Right cardiac atrium (tissue), 5 donors: Measurements from ENCODE around the gene ERP27. TPM values are rescaled to one million over a fixed set of nuclear protein-coding genes. Genes with fewer than 3 reads are reported as not detected.
A peak's percentile ranks its signal among the peaks of the same experiment; 100 is the strongest.

Experiments
- ATAC-seq, 2 donors: fragments of 200-7000 bp; cut with Tn5 transposase; one replicate each; pipeline versions ENCODE4 v1.8.0 to v1.9.1; 2020; ENCODE audit warnings: moderate library complexity in 2 of 2, mild to moderate bottlenecking in 1 of 2
- DNase-seq, 3 donors: peaks; one replicate each; pipeline ENCODE4 v3.0.0-alpha.2; 2020
- H3K27ac ChIP-seq: one replicate; pipeline ENCODE4 v1.5.1; 2013; ENCODE audit warnings: mild to moderate bottlenecking, low read length, control low read depth, moderate library complexity
- H3K27me3 ChIP-seq: one replicate; pipeline ENCODE4 v1.6.1; 2013; ENCODE audit not compliant: control insufficient read depth, insufficient read depth
- H3K4me1 ChIP-seq: one replicate; pipeline ENCODE4 v1.6.1; 2013; ENCODE audit warnings: low read length; ENCODE audit not compliant: control insufficient read depth, insufficient read depth
- H3K4me3 ChIP-seq: one replicate; pipeline ENCODE4 v1.5.1; 2013; ENCODE audit warnings: low read length, control low read depth
- H3K9me3 ChIP-seq: one replicate; pipeline ENCODE4 v1.6.1; 2013; ENCODE audit warnings: low read length; ENCODE audit not compliant: control insufficient read depth
- WGBS: extraction: QIAGEN DNeasy Blood & Tissue Kit; methylation state at CpG from one replicate; pipeline ENCODE4 v1.1.7; 2013; 5-methylcytosine and 5-hydroxymethylcytosine counted together
- intact Hi-C, 4 donors: fragments of 100-400 bp; cut with DNase I; formaldehyde crosslinking; loops; one replicate each; pipeline versions ENCODE4 v1.11.0 to v1.14.0; 2022 to 2023
- polyA plus RNA-seq: library from polyadenylated mRNA; stranded (reverse); fragments of 200-250 nt; gene quantifications from one replicate; pipeline ENCODE4 v1.2.3, GENCODE V29; 2013
- total RNA-seq, 4 donors: library from RNA; stranded (reverse); fragmentation: NEBNext Ultra II Directional; extraction: Animal tissue kit (Norgen Biotek cat#: 25700); gene quantifications; one replicate each; pipeline ENCODE4 v1.2.1, GENCODE V29; 2021
- donor health status: healthy with polysubstance abuse.
- donor health status: DM: no; HTN: yes; CAD: no.
- donor health status: DM: no; HTN: no; CAD: no.
- donor health status: DM: no; HTN: yes; CAD: no; lungs with severe emphysema.
- donor health status: DM: yes; HTN: yes; CAD: no.

Gene ERP27
- total and polyA plus RNA-seq, 5 donors, result 0.17 to 0.49 (median 0.32) TPM

GRCh38 chr12:14935031-14935430 lies 3.3 kb downstream of the ERP27 start:
- WGBS, result 81% methylated on average over 4 of the region's 4 CpGs
- DNase-seq (no peak), ATAC-seq (no peak)
- Histone ChIP-seq H3K4me3 (no peak overlapping the region), H3K27ac (no peak overlapping the region), H3K9me3 (no peaks in the 10 kb centered on the region), H3K4me1 (no peaks in the 10 kb centered on the region), H3K27me3 (no peaks in the 10 kb centered on the region)
- intact Hi-C loops, result no loop called here

GRCh38 chr12:14934511-14934910 lies 3.8 kb downstream of the ERP27 start:
- over 99% methylated on average over 2 of the region's 2 CpGs for WGBS
- no peak overlapping the region for H3K27ac ChIP-seq
- DNase-seq (no peak), ATAC-seq (no peak)
- no peaks in the 10 kb centered on the region for H3K4me1 ChIP-seq
- no peaks in the 10 kb centered on the region for H3K27me3 ChIP-seq
- no peak overlapping the region for H3K4me3 ChIP-seq
- intact Hi-C loops, result no loop called here
- H3K9me3 ChIP-seq, result no peaks in the 10 kb centered on the region

GRCh38 chr12:14931791-14932560 lies 6.4 kb downstream of the ERP27 start:
- ATAC-seq (no peak), DNase-seq (no peak)
- intact Hi-C loops, result no loop called here
- Histone ChIP-seq H3K9me3 (no peaks in the 10 kb centered on the region), H3K4me3 (no peak overlapping the region), H3K27me3 (no peaks in the 10 kb centered on the region), H3K27ac (no peak overlapping the region), H3K4me1 (no peaks in the 10 kb centered on the region)
- WGBS, result 96% methylated on average over 7 of the region's 7 CpGs

- no peak for DNase-seq
- Histone ChIP-seq H3K27ac (no peak overlapping the region), H3K27me3 (no peaks in the 10 kb centered on the region), H3K9me3 (no peaks in the 10 kb centered on the region), H3K4me1 (no peaks in the 10 kb centered on the region), H3K4me3 (no peak overlapping the region)
- ATAC-seq, result no peak
- 90% methylated on average over 4 of the region's 4 CpGs for WGBS
- intact Hi-C loops, result no loop called here
Observed at GRCh38 chr12:14931359-14931758, 7.0 kb downstream of the ERP27 start.

GRCh38 chr12:14930299-14930698 lies 8.0 kb downstream of the ERP27 start:
- no peak for ATAC-seq
- no peak overlapping the region for H3K27ac ChIP-seq

GRCh38 chr12:14928931-14929330 lies 9.4 kb downstream of the ERP27 start:
- intact Hi-C loops, result no loop called here
- Histone ChIP-seq H3K27ac (no peak overlapping the region), H3K9me3 (no peaks in the 10 kb centered on the region), H3K27me3 (no peaks in the 10 kb centered on the region), H3K4me3 (no peak overlapping the region), H3K4me1 (no peaks in the 10 kb centered on the region)
- ATAC-seq, result peak in 1 of 2 donors; percentile 72
- WGBS, result 33% methylated on average over 4 of the region's 4 CpGs
- DNase-seq, result no peak

More at GRCh38 chr12:14930299-14930698, 8.0 kb downstream of the ERP27 start:
- no peaks in the 10 kb centered on the region for H3K4me1 ChIP-seq
- intact Hi-C loops, result no loop called here
- no peak for DNase-seq
- H3K4me3 ChIP-seq, result no peak overlapping the region
- H3K27me3 ChIP-seq, result no peaks in the 10 kb centered on the region
- no peaks in the 10 kb centered on the region for H3K9me3 ChIP-seq

- WGBS, result 84% methylated on average over 3 of the region's 3 CpGs
- Histone ChIP-seq H3K4me3 (no peak overlapping the region), H3K4me1 (no peaks in the 10 kb centered on the region), H3K27me3 (no peaks in the 10 kb centered on the region), H3K27ac (no peak overlapping the region), H3K9me3 (no peaks in the 10 kb centered on the region)
- DNase-seq (no peak), ATAC-seq (no peak)
- intact Hi-C loops, result no loop called here
Observed at GRCh38 chr12:14927267-14927666, 11.1 kb downstream of the ERP27 start.

- Histone ChIP-seq H3K4me1 (no peaks in the 10 kb centered on the region), H3K9me3 (no peaks in the 10 kb centered on the region), H3K4me3 (no peak overlapping the region), H3K27ac (no peak overlapping the region), H3K27me3 (no peaks in the 10 kb centered on the region)
- intact Hi-C loops, result no loop called here
- ATAC-seq, result no peak
- no peak for DNase-seq
- 94% methylated on average over 3 of the region's 3 CpGs for WGBS
Observed at GRCh38 chr12:14924541-14924940, 13.8 kb downstream of the ERP27 start.

GRCh38 chr12:14923944-14924343 lies 14.4 kb downstream of the ERP27 start:
- no peaks in the 10 kb centered on the region for H3K4me1 ChIP-seq
- ATAC-seq (no peak), DNase-seq (no peak)
- WGBS, result 91% methylated on average over 2 of the region's 2 CpGs
- no peak overlapping the region for H3K4me3 ChIP-seq
- H3K9me3 ChIP-seq, result no peaks in the 10 kb centered on the region
- H3K27me3 ChIP-seq, result no peaks in the 10 kb centered on the region
- intact Hi-C loops, result no loop called here
- no peak overlapping the region for H3K27ac ChIP-seq

GRCh38 chr12:14921218-14921617 lies 17.1 kb downstream of the ERP27 start:
- Histone ChIP-seq H3K4me3 (no peak overlapping the region), H3K9me3 (no peaks in the 10 kb centered on the region), H3K27ac (no peak overlapping the region), H3K27me3 (no peaks in the 10 kb centered on the region), H3K4me1 (no peaks in the 10 kb centered on the region)
- ATAC-seq (no peak), DNase-seq (no peak)
- WGBS, result 92% methylated on average over 2 of the region's 2 CpGs
- intact Hi-C loops, result no loop called here

GRCh38 chr12:14920475-14921126 lies 17.7 kb downstream of the ERP27 start:
- no peaks in the 10 kb centered on the region for H3K4me1 ChIP-seq
- DNase-seq (no peak), ATAC-seq (no peak)
- H3K9me3 ChIP-seq, result no peaks in the 10 kb centered on the region
- intact Hi-C loops, result no loop called here
- H3K4me3 ChIP-seq, result no peak overlapping the region
- H3K27ac ChIP-seq, result no peak overlapping the region
- no peaks in the 10 kb centered on the region for H3K27me3 ChIP-seq
- WGBS, result 78% methylated on average over 7 of the region's 7 CpGs
